Measurements from ENCODE around the gene WNT10A. TPM values are rescaled to one million over a fixed set of nuclear protein-coding genes. Genes with fewer than 3 reads are reported as not detected.

Gene WNT10A
- total and polyA plus RNA-seq, 2 donors (not counting 1 experiment from before 2014, with no cell fraction given) = 15.2 to 36.6 TPM

DNA sequence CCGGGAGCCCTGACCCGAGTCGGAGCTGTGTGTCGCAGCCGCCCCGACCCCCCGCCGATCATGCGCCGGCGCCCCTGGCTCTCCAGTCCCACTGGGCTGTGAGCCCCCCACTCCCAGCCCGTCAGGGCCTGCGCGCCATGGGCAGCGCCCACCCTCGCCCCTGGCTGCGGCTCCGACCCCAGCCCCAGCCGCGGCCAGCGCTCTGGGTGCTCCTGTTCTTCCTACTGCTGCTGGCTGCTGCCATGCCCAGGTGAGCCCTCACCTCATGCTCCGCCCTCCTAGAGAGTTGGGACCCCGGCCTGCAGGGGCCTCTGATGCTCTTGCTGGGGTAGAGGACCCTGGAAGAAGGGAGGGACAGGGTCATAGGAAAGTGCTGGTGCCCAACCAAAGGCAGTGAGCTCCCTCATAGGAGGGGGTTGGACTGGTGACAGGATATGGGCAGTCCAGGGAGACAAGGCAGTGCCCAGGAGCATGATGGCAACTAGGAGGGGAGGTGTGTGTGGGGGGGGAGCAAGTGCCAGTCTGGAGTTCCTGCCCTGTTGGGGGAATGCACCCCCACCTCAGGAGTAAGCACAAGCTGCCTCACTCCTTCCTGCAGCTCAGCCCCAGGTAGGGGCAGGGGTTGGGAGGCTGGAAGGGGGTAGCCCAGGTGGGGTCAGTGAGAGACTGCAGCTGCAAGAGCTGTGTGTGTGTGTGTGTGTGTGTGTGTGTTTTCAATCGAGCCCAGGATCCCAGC is 375 bp downstream of the WNT10A start:
- H4K20me1 ChIP-seq (ENCODE audit: control insufficient read depth, insufficient read depth, low read length, poor library complexity, severe bottlenecking) = no peaks in the 10 kb centered on the region
- H2AFZ ChIP-seq (ENCODE audit: insufficient read depth, low read depth, low read length, poor library complexity, severe bottlenecking) = peak overlapping the region; percentile 43
- no peak for DNase-seq
- H3K27ac ChIP-seq (ENCODE audit: low read length in 2 of 2) = peak overlapping the region; percentile 92 to 93
- intact Hi-C loops (cut with micrococcal nuclease) = loop anchor here (1.0 to 5.0 kb wide), 6 partner anchors 11 to 589 kb away; partner anchors contain the start of genes CNPPD1, CTDSP1, DNAJB2 and TMBIM1
- H3K9me3 ChIP-seq (ENCODE audit: control extremely low read depth in 1 of 3, control insufficient read depth in 2 of 3, insufficient read depth in 1 of 3, low read length in 2 of 3) = no peaks in the 10 kb centered on the region
- H3K79me2 ChIP-seq (ENCODE audit: control insufficient read depth, insufficient read depth, low read length) = peaks cover 2% of the 10 kb centered on the region
- peak overlapping the region; percentile 92 for H3K4me2 ChIP-seq (replicated peaks; ENCODE audit: low read depth, low read length, poor library complexity, severe bottlenecking)
- H3K4me3 Mint-ChIP-seq = peak overlapping the region; percentile 95
- ATAC-seq (ENCODE audit: low read depth) = no peak
- H3K27ac Mint-ChIP-seq = peak overlapping the region; percentile 95
- H3K4me3 ChIP-seq (ENCODE audit: control extremely low read depth in 1 of 5, extremely low read depth in 1 of 5, insufficient read depth in 1 of 5, low read depth in 2 of 5, low read length in 4 of 5) = peak overlapping the region in 4 of 5 experiments; percentile 54 to 65 (median 62)
- WGBS (ENCODE audit: insufficient coverage) = 11% methylated on average over 24 of the region's 24 CpGs
- peaks cover 4% of the 10 kb centered on the region for H3K27me3 Mint-ChIP-seq
- H3K27me3 ChIP-seq (replicated peaks in 1 of 4; ENCODE audit: control extremely low read depth in 1 of 4, control insufficient read depth in 3 of 4, insufficient read depth in 4 of 4, low read length in 3 of 4) = peaks cover 0 to 5% (median 2%) of the 10 kb centered on the region in 4 experiments
- H3K36me3 ChIP-seq (replicated peaks in 1 of 2; ENCODE audit: control extremely low read depth in 1 of 2, control insufficient read depth in 1 of 2, extremely low read depth in 1 of 2, insufficient read depth in 2 of 2, low read length in 1 of 2) = no peaks in the 10 kb centered on the region
- CTCF ChIA-PET = interaction anchor here (1.0 to 23.0 kb wide), 6 partner anchors 9 to 170 kb away, joined by 3 to 1627 read pairs (median 6); partner anchors contain the start of gene TTLL4
- peaks cover 65 to 86% of the 10 kb centered on the region in 2 donors for H3K4me1 ChIP-seq (ENCODE audit: control insufficient read depth in 2 of 2, insufficient read depth in 2 of 2, low read length in 2 of 2)
- POLR2A ChIA-PET = interaction anchor here (0.5 to 15.0 kb wide), 9 partner anchors 8 to 717 kb away, joined by 3 to 490 read pairs (median 4); partner anchors contain the start of genes CNPPD1 and DNAJB2
- no peaks in the 10 kb centered on the region for H3K9me3 Mint-ChIP-seq (ENCODE audit: insufficient read depth)
- TF ChIP-seq, protein P1, sequence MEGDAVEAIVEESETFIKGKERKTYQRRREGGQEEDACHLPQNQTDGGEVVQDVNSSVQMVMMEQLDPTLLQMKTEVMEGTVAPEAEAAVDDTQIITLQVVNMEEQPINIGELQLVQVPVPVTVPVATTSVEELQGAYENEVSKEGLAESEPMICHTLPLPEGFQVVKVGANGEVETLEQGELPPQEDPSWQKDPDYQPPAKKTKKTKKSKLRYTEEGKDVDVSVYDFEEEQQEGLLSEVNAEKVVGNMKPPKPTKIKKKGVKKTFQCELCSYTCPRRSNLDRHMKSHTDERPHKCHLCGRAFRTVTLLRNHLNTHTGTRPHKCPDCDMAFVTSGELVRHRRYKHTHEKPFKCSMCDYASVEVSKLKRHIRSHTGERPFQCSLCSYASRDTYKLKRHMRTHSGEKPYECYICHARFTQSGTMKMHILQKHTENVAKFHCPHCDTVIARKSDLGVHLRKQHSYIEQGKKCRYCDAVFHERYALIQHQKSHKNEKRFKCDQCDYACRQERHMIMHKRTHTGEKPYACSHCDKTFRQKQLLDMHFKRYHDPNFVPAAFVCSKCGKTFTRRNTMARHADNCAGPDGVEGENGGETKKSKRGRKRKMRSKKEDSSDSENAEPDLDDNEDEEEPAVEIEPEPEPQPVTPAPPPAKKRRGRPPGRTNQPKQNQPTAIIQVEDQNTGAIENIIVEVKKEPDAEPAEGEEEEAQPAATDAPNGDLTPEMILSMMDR (IDR thresholded peaks at IDR 0.05) = no peak
- no peak for TF ChIP-seq EZH2 (IDR thresholded peaks at IDR 0.05; ENCODE audit: borderline replicate concordance, insufficient read depth, low read depth, low read length, poor library complexity, severe bottlenecking)
- peaks cover 70% of the 10 kb centered on the region for H3K4me1 Mint-ChIP-seq
- peak overlapping the region; percentile 72 for H3K9ac ChIP-seq (ENCODE audit: low read length)
